Choroid plexus epithelial cell (primary cell): Measurements from ENCODE around the gene SMIM35.
A peak's percentile ranks its signal among the peaks of the same experiment; 100 is the strongest.

Source experiments
- DNase-seq: peaks from one replicate; pipeline ENCODE4 v3.0.0-alpha.2; 2010; ENCODE audit warnings: low read depth
- H3K4me3 ChIP-seq: 2 replicates; pipeline ENCODE4 v1.5.1; 2011; ENCODE audit warnings: low read depth, mild to moderate bottlenecking, control low read depth, low read length, moderate library complexity
- TF ChIP-seq, protein P1 (sequence below): conservative IDR thresholded peaks from 2 replicates; pipeline ENCODE4 v1.5.1; 2011; ENCODE audit warnings: low read depth, mild to moderate bottlenecking, control low read depth, inconsistent platforms, low read length, moderate library complexity

SMIM35 gene

DNA sequence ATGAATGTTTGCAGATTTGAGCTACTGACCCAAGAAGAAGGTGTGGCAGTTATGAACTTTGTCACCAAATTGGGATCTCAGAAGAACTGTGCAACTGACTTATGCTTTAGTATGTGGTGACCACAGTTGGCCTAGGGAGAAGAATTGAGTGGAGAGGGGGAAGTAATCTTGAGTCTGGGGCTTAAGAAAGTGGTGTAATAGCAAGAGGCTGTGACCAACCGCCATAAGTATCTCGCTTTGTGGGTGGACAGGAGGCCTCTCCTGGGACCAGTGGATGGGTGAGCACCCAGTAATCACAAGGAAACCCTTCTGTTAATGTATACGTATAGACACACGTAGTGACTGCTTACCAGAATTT, 113.3 kb downstream of the SMIM35 start:
- TF ChIP-seq, protein P1, sequence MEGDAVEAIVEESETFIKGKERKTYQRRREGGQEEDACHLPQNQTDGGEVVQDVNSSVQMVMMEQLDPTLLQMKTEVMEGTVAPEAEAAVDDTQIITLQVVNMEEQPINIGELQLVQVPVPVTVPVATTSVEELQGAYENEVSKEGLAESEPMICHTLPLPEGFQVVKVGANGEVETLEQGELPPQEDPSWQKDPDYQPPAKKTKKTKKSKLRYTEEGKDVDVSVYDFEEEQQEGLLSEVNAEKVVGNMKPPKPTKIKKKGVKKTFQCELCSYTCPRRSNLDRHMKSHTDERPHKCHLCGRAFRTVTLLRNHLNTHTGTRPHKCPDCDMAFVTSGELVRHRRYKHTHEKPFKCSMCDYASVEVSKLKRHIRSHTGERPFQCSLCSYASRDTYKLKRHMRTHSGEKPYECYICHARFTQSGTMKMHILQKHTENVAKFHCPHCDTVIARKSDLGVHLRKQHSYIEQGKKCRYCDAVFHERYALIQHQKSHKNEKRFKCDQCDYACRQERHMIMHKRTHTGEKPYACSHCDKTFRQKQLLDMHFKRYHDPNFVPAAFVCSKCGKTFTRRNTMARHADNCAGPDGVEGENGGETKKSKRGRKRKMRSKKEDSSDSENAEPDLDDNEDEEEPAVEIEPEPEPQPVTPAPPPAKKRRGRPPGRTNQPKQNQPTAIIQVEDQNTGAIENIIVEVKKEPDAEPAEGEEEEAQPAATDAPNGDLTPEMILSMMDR = no peak
- DNase-seq = no peak
- H3K4me3 ChIP-seq = no peak overlapping the region

DNA sequence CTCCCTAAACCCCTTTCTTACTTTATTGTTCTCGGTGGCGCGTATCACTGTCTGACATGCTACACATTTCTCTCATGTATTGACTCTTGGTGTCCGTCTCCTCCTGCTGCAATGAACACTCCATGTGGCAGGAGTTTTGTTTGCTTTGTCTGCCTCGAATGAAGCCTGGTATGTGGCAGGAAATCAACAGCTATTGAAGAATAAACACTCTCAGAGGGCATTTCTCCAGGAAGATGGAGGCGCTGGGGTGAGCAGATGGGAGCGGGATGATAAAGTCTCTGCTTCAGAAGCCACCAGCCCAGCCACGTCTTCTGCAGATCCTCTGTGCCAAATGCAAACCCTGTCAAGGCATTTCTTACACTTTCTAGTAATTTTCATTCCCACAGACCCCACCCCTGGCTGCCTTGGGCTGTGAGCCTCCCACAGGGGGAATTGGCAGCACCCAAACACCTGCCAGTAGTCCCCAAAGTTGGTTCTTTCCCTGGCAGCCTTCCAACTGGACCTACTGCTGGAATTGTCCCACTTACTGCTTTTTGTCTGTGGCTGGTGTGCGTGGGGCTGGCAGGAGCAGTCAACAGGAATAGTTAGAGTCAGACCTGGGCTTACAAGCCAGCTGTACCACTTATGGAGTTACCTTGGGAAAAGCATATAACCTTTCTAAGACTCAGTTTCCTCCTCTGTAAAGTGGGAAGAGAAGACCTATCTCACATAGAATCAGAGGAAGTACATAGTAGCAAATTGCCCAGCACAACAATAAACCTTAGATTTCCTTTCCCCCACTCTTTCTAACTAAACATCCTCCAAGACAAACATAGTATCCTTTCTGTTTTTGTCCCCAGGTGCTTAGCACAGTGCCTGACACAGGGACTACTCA, 113.9 kb downstream of the SMIM35 start:
- no peak overlapping the region for H3K4me3 ChIP-seq
- TF ChIP-seq, protein P1 = no peak
- peak; percentile 7 for DNase-seq

- TF ChIP-seq, protein P1 = no peak
- H3K4me3 ChIP-seq = no peak overlapping the region
- DNase-seq = no peak
Observed at GRCh38 chr11:117972044-117972443, 114.7 kb downstream of the SMIM35 start.

- no peak for DNase-seq
- TF ChIP-seq, protein P1 = no peak
- no peak overlapping the region for H3K4me3 ChIP-seq
Observed at GRCh38 chr11:117970400-117971024, 116.3 kb downstream of the SMIM35 start.

DNA sequence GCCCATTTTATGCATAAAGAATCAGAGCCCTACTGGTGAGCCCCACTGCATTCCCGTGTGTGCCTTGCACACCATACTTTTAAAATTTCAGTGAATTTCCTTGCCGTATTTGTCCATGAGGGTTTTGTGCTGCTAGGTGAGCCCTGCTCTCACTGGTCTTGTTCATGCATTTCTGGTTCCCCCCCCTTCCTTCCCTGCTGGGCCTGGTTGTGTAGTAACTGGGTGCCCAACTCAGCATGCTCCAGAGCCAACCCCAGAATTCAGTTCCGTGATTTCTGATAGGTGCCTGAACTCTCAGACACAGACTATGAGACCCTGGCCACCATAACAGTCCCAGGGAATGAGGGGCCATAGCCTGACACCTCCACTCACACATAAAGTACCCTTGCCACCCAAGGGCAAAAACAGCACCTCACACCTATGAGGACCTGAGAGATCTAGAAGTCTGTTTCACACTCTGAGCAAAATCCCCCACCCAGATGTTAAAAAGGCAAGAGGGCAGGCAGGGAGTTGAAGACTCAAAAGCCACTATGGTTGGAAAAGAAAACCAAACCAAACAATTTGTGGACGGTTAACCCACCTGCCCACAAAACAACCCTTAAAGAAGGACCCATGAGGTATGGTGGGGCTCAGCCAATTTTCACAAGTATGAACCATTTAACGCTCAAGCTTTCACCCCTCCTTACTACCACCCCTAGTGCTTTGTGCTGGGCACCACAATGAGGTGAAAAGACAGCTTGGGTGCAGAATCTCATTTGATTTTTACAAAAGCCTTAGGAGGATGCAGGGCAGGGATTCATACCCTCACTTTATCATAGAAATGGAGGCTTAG, 117.4 kb downstream of the SMIM35 start:
- TF ChIP-seq, protein P1 = no peak
- H3K4me3 ChIP-seq = no peak overlapping the region
- no peak for DNase-seq

DNA sequence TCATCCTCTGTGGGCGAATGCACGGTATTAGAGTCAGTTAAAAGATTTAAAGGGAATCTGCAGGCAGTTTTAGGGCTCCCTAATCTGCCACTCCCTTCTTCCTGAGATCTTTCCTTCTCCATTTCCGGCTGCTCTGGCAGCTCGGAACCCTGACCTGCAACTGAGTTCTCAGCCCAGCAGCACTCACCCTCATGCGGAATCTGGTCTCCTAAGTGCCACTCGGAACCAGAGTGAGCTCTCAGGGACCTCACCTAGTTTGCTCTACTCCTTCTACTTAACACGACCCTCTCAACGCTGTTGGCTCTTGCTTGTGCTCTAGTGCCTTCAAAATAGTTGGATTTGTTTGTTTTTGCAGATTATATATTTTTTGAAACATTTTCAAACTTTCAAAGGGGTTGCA, 119.9 kb downstream of the SMIM35 start:
- DNase-seq = no peak
- TF ChIP-seq, protein P1 = no peak
- H3K4me3 ChIP-seq = no peak overlapping the region
